Thyroid gland (tissue), 4 donors: ENCODE results near the gene MAPRE3.

Experiments used
- CTCF ChIP-seq, 6 experiments: fragments of 200-600 bp in 3 of 6; fragments of 450-650 bp in 3 of 6; sonication (generic) in 3 of 6; IDR thresholded peaks; one replicate each; pipeline ENCODE4 v1.5.1; 2016 to 2019; ENCODE audit warnings: antibody characterized with exemption in 6 of 6, mild to moderate bottlenecking in 2 of 6, inconsistent platforms in 1 of 6, moderate library complexity in 1 of 6
- POLR2A ChIP-seq, 2 donors: fragments of 450-650 bp; IDR thresholded peaks; one replicate each; pipeline ENCODE4 v1.6.1; 2017; ENCODE audit warnings: antibody characterized with exemption in 2 of 2, mild to moderate bottlenecking in 2 of 2, moderate library complexity in 1 of 2

DNA sequence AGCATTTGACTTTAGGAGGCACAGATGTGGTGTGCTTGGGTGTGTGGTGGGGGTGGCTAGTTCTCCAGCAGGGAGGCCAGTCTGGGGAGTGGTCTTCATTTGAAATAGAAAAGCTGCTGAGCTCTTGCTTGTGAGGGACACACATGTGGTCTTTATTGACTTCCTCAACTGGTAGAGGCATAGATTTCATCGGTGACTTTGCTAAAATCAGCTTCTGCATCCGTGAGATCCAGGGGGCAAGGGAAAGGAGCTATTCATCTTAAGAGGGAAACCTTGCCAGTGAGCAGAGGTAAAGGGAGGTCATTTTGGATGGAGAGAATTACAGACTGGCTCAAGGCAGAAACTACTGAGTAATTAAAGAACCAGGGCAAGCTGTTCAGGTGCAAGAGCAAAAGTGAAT, 4.7 kb downstream of the MAPRE3 start:
- TF ChIP-seq CTCF (IDR thresholded peaks at IDR 0.05), result no peak
- TF ChIP-seq POLR2A (IDR thresholded peaks at IDR 0.05), result no peak
